Epithelial cell of prostate (primary cell): ENCODE data around the gene GP1BB.
A peak's percentile ranks its signal among the peaks of the same experiment; 100 is the strongest.

Experiments used
- DNase-seq: peaks from one replicate; pipeline ENCODE4 v3.0.0-alpha.2; 2011; ENCODE audit warnings: low read depth, low spot score
- H3K27ac ChIP-seq: fragments of 450-650 bp; 2 replicates; pipeline ENCODE4 v1.5.1; 2017; ENCODE audit warnings: mild to moderate bottlenecking

The GP1BB gene

DNA sequence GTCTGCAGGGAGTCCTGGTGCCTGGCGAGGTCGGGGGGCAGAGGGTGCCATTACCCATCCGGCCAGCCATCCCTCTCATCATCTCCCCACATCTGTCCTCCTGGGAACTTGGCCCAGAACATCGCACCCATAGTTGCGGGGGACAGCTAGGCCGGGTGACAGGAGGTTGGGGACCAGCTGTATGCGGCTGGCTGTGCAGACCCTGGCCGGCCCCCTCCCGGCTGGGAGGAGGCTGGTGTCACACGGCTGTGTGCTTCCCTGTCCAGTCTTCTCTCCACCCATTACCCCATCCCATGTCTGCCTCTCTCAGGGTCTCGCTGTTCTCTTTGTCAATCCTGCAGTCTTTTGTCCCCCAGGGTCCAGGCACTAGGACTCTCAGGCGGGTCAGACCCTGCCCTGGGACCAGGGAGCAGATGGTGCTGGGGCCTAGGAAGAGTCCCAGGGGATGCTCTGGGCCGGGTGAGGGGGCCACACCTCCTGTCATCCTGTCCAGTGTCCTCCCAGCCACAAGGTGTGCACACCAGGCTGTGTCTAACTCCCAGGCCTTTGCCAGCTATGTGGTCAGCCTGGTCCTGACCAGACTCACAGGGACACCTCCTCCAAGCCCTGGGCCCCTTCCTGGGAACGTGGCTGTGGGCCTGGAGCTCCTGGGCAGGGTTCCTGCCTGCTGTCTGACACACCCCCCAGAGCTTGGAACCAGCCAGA, 30.8 kb downstream of the GP1BB start:
- H3K27ac ChIP-seq, result no peak overlapping the region
- no peak for DNase-seq

DNA sequence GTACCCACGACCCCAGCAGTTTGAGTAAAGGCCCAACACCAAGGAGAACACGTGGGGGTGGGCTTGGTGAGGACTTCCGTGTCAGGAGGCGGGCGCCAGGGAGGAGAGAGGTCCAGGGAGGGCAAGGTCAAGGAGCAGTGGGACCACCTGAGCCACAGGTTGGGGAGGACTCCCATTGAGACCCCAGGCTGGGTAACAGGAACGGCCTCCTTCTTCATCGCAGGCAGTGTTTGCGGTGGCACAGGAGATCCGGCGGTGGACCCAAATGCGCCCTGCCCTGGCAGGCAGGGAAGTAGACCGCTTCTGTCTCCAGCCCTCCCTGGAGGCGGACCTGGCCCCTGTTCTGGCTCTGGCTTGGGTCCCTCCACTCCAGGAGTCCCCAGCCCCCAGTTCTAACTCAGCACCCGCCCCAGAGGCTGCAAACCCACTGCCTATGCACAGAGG, 31.4 kb downstream of the GP1BB start:
- DNase-seq, result no peak
- no peak overlapping the region for H3K27ac ChIP-seq

DNA sequence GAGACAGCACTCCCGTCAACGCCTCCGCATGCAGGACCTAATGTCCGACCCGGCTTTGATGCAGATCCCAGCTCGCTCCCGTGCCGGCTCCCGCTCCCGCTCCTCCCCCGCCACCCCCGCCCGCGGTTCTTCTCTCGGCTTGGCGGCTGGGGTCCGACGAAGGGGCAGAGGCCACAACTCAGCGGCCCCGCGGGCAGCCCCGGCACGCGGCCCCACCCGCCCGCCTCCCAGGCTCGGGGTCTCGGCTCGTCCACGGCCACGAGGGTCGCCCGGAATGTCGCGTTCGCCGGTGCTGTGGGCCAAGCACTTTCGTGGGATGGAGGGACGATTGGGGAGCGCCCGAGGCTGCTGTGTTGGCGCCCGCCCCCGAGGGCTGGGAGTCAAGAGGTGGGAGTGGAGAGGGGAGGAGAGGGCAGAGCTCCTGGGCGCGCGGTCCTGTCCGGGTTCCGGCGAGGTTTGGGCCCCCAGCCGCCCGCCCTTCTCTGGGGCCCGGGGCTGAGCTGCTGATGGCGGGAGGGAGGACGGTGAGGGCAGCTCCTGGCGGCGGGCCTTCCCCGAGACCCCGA, 31.9 kb downstream of the GP1BB start:
- no peak for DNase-seq

DNA sequence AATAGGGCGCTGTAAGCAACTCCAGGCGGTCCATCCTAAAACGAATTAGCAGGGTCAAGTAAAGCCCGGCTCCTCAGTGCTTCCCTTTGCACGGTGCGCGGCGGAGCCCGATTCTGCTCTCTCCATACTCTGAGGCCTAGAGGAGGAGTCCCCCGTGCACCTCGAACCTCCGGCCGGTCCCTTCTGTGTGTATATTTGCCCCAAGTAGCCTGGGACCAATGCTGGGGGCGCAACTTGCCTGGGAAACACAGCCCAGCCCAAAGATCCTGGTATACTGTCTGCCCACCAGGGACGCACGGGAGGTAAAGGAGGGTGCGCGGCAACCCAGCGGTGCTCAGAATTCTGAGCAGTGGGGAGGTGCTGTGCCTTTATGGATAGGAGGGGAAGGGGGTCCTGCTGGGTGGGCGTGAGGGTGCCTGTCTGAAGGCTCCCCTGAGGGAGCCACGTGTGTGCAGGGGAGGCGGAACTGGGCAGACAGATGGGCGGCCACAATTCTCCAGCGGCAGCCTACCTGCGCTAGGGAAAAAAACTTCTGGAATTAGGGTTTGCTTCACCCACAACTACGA, 32.5 kb downstream of the GP1BB start:
- no peak overlapping the region for H3K27ac ChIP-seq

More for the DNA sequence above, 31.9 kb downstream of the GP1BB start:
- H3K27ac ChIP-seq, result no peak overlapping the region

DNA sequence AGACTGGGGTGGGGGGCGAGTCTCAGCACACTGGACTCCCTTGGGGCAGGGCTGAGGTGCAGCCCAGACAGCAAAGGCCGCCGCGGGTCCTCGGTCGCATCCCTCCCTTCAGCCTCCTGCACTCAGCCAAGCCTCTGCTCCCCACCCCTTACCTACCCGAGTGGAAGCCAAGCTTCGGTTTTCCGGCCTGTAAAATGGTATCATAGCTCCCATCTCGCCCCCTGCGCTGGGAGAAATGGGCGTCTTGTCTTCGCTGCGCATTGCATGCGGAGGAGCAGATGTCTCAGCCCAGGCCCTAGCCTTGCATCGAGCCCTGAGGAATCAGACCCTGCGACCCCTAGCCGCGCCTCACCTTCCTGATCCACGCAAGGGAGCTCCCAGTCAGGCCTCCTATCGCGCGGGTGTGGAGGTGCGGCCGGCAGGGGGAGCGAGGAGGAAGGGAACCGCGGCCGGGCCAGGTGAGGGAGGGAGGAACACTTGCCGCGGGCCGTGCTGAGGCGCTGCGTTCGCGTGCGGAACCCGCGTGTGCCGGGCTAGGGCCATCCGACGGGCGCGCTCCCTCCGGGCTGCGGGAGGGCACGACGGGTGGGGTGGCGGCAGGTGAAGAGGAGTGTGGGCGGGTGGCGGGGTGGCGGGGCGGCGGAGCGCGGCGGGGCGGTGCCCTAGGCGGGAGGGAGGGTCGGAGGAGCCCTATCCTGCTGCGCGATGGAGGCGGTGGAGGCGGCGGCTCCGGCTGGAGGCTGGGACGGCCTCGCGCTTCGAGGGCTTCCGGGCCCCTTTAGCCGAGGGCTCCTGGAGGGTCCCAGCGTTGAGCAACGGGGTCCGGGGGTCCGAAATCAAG, 33.2 kb downstream of the GP1BB start:
- H3K27ac ChIP-seq, result no peak overlapping the region
- DNase-seq, result peak; percentile 14

More for the DNA sequence above, 32.5 kb downstream of the GP1BB start:
- DNase-seq, result no peak

DNA sequence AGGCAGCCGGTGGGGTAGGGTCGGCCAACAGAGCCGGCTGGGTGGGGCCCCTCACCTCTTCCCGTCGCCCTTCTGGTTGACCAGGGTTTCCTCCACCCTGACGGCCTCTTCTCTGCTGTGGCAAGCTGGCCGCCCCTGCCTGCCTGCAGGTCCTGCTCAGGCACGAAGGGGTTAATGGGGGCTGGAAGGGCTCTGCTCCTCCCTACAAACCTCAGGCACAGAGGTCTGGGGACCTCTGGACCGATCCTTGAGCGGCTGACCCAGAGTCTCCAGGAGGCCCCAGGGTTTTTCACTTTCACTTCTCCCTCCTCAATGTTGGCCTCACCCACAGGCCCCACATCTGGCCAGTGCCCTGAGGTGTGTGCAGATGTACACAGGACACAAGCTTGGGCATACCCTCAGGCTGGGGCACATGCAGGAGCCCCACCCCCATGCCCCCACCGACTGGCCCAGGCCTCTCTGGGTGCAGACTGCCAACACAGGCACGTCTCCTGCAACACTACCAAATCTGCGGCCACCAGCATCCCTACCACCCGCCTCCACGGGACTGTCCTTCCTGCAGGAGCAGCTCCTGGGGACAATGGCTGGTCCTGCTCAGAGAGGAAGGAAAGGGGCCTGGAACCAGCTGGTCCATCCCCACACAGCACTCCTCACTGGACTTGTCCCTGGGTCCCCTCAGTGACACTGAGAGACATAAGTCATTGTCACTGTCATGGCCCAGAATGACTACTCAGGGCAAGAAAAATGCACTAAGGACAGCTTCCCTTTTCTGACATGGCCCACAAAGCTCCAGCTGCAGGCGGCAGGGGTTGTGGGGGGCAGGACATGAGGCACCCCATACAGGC, 34.0 kb downstream of the GP1BB start:
- H3K27ac ChIP-seq, result no peak overlapping the region
- no peak for DNase-seq

DNA sequence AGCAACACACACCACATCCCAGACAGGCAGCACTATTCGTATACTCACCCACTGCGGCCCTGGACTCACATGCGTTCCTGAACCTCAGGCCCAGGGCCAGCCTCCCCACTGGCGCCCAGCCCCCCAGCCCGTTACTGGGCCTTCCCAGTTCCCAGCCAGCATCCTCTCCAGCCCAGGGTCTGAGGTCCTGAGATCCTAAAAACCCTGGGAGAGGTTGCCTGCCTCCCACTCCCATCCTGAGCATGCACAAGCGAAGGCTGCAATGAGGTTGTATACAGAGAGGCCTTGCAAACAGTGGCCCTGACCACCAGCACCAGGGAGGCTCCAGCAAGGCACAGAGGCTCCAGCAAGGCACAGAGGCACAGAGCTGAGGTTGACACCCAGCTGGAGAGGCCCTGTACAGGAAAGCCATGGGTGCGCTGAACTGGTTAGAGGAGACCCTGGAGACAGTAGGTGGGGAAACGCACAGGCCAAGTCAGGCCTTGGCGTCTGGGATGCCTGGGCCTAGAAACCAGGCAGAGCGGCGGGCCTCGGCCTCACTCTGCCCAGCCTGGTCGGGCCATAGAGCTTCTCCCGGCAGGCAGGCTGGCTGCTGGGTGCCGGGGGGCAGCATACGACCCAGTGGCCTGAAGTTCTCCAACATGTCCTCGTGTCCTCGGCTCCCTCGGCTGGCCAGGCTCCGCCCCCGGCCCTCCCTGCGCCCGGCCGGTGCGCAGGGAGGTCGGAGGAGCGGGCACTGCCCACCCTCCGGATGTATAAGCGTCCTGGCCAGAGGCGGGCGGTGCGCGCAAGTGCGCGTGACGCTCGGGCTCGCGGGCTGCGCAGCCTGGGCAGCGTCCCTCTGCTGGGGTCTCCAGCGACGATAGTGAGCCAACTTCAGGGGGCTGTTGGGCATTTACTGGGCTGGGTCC, 34.9 kb downstream of the GP1BB start:
- no peak for DNase-seq
- H3K27ac ChIP-seq, result no peak overlapping the region

DNA sequence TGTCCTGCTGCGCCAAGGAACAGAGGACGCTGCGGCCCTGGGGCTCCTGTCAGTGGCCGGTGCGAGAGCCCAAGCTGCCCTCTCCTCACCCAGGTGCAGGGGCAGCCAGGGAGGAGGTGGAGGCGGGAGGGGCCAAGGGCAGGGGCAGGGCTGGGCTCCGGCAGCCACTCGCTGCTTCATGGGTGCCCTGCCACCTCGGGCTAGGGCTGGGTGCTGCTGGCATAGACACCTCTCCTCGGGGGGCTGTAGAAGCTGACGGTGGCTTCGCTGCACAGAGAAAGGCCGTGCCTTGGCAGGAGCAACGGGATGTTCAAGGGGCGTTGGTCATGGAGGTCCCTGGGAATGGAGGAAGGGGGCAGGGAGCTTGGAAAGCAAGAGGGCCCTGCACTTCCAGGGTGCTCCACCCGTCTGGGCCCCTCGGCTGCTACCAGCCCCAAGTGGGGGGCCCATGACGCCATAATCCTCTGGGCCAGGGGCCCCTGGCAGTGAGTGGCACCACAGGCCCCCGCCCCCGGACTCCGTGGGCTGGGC, 35.6 kb downstream of the GP1BB start:
- DNase-seq, result no peak
- H3K27ac ChIP-seq, result no peak overlapping the region

DNA sequence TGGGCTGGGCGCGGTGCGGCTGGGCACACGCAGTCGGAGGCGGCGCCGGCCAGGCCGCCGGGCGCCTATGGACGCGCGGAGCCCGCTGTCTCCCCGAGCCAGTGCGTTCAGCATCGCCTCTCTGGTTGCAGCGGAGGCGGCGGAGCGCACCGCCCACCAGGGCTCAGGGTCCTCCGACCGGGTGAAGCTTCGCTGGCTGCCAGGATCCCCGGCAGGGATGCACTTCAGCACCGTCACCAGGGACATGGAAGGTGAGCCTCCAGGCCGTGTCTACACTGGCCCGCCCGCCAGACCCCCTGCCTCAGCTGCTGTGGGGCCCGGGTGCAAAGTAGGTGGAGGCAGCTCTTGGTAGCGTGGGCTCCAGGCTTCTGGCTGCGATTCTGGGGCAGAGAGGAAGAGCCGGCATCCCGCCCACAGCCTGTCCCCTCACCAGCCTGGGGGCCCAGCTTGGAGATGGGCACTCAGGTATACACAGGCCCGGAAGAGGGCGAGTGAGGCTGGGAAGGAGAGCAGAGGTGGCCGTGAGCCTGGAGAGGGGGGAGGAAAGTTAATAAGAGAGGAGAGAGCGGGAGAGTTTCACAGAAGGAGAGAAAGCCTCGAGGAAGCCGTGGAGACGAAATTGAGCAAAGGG, 36.2 kb downstream of the GP1BB start:
- DNase-seq, result no peak
- H3K27ac ChIP-seq, result no peak overlapping the region

DNA sequence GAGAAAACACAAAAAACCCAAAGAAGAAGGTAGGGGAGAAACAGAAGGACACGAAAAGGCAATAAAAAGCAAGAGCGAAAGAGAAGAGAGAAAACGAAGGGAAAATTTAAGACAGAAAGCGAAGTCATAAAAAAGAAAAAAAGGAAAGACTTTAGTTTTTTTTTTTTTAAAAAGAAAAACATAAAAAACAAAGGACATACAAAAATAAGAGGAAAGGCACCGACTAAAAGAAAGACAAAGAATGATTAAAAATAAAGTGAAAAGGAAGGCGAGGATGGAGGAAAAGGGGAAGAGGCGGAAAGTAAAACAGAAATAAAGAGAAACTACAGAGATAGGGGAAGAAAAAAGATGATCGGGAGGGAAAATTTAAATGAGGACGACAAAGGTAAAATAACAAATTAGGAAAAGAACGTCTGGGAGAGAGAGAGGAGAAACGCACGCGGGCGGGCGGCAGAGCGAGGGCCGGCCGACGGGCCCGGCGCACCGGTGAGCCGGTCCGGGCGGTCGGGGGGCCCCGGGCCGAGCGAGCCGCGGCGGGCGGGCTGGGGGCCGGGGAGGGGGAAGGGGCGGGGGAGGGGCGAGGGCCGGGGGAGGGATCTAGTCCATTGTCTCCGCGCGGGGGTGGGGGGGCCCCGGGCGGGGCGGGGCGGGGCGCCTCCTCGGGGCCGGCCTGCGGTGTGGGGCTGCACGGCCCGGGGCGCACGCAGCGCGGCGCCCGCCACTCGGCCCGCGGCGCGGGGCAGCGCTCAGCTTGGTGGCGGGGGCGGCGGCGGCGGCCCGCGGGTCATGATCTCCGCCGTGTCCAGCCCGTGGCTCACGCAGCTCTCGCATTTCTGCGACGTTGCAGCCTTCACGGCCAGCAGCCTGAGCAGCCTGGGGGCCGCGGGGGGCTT, 37.0 kb downstream of the GP1BB start, which contains the start of gene TBX1:
Gene TBX1, plus strand, starts transcription at position 721 of the 893 bp plus-strand sequence. Its CDS starts 66 bp downstream, at position 787.
- DNase-seq, result no peak
- H3K27ac ChIP-seq, result no peak within 1 kb of the TSS

DNA sequence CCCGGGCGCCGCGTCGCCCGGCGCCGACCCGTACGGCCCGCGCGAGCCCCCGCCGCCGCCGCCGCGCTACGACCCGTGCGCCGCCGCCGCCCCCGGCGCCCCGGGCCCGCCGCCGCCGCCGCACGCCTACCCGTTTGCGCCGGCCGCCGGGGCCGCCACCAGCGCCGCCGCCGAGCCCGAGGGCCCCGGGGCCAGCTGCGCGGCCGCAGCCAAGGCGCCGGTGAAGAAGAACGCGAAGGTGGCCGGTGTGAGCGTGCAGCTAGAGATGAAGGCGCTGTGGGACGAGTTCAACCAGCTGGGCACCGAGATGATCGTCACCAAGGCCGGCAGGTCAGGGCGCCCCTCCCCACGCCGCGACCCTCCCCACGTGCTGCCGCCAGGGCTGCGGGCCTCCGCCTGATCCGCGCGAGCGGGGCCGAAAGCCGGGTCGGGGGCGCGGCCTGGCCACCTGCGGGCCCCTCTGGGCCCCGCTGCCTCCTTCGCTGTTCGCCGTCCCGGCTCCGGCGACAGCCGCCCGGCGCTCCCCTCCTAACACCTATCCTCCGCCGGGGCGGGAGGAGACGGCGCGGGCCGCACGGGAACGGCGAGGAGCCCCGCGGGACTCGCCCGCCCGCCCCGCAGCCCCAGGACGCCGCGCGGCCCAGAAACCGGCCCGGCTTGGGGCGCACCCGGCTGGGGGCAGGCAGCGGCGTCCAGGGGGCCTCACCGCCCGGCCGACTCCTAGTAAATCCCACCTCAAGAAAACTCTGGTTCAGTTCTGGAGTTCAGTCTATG, 37.8 kb downstream of the GP1BB start:
- H3K27ac ChIP-seq, result no peak overlapping the region
- DNase-seq, result no peak

DNA sequence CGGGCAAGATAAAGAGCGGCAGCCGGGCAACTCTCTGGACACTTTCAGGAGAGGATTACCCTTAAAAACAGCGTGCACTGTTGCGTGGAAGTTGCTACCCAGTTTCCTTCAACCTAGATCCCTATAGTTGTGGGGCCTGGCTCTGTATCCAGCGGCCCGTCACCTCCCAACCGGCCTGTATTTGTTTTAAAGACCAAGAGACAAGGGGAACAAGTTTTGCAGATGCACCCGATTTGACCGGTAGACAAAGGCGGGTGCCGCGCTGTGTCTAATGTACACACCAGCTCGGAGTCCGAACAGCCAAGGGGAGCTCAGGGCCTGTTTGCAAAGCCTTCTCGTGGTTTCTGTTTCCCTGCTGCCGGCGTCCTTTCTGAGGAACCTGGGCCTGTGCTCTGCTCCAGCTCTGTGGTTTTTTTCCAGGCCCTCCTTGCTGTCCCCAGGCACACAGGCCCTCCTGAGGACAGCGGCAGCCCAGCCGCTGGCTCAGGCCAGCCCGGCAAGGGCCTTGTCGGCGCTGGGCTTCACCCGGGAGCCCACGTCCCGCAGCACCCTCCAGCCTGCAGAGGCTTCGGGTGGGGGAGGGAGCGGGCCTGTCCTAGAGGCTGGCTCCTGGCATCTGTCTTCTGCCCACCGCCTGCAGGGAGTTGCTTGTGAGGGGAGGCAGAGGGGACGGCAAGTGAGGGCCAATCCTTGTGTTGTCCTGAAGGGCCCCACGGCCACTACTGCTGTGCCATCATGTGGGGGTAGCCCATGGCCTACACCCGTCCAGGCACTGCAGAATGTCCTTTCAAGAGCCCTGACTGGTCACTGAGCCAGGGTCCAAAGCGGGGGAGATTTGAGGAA, 38.6 kb downstream of the GP1BB start:
- DNase-seq, result no peak
- H3K27ac ChIP-seq, result no peak overlapping the region

DNA sequence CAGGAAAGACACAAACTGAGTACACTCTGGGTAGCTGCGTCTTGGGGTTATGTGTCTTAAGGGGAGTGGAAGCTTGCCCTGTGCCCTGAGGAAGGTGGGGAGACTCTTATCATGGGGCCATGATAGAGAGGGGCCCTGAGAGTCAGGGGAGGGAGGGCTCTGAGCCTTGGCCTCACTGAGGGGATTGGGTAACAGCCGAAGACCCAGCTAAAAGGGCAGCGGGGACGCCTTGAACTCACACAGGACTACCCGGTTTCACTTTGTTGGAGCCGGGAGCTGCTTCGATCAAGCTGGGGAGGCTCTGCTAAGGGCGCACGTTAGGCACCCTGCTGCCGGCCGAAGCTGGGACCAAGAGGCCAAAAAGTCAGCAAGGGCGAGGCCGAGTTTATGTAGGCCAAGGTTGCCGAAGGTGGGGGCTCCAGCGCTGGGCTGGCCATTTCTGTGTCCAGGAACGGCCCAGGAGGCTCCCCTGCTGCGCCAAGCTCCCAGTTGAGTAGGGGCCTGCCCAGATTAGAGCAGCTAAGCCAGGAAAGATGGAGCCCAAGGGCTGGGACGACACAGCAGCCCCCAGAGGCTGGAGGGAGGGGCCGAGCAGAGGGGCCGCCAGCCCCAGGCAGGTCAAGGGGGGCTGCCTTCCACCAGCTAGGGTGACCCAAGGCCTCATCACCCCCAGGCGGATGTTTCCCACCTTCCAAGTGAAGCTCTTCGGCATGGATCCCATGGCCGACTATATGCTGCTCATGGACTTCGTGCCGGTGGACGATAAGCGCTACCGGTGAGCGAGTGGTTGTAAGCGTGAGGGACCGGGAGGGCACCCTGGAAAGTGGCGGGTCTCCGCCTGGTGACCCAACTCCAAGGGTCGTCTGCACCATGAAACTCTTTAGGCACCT, 39.5 kb downstream of the GP1BB start:
- H3K27ac ChIP-seq, result no peak overlapping the region

DNA sequence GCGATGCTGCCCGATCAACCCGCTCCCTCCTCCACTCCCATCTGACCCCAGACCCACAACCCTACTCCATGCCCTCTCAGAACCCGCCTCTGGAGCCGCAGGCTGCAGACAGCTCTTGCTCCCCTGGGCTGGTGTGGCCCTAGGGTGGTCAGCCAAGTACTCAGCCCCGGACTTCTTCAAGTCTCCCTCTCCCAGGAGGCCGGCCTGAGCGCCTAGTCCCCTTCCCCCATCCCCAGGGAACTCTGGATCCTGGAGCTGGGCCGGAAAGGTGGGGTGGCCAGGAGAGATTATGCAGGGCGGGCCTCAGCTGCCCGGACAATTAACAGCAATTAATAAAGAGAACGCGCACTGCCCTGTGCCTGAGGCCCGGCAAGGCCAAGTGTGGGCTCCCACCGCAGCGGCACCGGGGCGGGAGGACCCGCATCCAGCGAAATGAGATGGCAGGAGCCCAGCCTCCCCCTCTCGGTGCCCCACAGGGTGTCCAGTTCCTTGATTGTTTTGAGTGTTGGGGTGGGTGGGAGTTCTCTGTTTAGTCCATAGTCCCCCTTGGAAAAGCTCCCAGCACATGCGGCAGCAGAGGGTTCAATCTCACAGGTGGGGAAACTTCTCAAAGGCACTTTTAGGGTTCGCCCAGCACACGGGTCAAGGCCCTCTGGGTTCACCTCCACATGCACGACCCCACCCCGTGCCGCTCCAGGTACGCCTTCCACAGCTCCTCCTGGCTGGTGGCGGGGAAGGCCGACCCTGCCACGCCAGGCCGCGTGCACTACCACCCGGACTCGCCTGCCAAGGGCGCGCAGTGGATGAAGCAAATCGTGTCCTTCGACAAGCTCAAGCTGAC, 40.3 kb downstream of the GP1BB start:
- no peak for DNase-seq
- no peak overlapping the region for H3K27ac ChIP-seq

More for the DNA sequence above, 39.5 kb downstream of the GP1BB start:
- no peak for DNase-seq
